HG03571 (cell line): ENCODE results near the gene KCNAB1.
A peak's percentile ranks its signal among the peaks of the same experiment; 100 is the strongest.

ENCODE experiments used
- ATAC-seq: cut with Tn5 transposase; IDR thresholded peaks from one replicate; pipeline ENCODE4 v1.9.1; 2021; ENCODE audit not compliant: unreplicated experiment

The KCNAB1 gene

DNA sequence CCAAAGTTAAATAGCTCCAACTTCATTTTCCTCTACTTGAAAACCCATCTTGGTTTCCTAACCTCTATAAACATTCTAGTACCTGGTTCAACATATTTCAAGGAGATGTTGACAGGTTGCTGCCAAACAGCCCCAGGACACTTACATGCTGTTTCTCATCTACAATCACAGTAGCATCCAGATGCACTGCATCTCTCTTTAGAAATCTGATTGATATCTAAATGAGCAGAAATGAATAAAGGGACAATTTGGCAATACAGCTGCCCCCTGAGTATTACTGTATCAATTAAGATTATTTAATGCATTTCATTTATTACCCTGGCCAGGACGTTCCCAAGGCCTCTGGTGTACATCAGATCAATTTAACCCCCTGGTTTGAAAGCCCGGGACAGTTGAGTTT, 360.6 kb downstream of the KCNAB1 start:
- no peak for ATAC-seq

DNA sequence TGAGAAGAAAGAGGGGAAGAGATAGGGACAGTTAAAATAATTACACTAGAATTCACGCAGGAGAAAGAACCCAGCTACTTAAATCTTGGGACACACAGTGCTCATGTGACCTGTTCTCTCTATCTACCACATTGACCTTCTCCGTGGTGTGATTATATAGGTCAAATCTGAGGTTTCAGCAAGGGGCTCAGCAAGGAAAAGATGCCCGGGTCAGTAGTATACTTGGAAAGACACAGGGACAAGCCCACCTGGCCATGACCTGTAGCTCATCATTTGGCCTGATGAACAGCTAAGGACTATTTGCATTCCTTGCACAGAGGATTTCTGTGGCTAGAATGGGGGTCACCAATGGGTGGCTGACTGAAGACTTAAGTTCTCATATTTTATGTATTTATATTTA, 362.6 kb downstream of the KCNAB1 start:
- no peak for ATAC-seq

DNA sequence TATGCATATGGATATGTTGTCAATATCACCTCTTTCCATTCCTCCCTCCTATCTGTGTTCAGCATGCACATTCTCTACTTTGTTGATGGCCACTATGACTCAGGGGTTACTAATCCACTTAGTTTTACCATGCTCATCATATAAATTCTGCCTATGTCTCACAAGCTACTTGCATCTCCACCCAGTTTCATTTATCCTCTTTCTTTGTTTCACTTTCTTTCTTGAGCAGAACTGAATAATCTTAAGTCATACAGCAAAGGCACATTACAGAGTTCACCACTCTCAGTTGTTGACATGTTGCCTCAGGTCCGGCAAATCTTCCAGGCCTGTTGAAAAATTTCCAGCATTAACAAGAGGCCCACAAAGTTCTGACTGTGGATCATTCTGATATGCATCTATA, 363.0 kb downstream of the KCNAB1 start:
- peak; percentile 86 for ATAC-seq

GRCh38 chr3:156483961-156484787, 363.8 kb downstream of the KCNAB1 start:
- ATAC-seq: peak; percentile 90

DNA sequence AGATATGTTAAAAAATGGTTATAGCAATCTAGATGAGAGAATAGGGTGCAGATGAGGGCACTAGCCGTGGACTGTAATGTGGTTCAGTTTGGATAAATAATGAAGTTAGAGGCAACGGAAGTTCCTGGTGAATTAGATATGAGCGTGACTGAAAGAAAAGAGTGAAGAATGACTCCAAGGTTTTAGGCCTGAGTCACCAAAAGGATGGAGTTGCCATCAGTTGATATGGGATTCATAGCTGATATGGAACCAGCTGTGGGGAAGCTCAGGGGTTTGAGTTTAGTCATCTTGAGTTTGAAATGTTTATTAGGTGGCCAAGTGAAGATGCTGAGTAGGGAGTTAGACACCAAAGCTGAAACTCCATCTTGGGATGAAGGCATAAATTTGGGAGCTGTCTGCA, 368.4 kb downstream of the KCNAB1 start:
- ATAC-seq: no peak

- no peak for ATAC-seq
These were observed 369.1 kb downstream of the KCNAB1 start for GRCh38 chr3:156489462-156489911.

DNA sequence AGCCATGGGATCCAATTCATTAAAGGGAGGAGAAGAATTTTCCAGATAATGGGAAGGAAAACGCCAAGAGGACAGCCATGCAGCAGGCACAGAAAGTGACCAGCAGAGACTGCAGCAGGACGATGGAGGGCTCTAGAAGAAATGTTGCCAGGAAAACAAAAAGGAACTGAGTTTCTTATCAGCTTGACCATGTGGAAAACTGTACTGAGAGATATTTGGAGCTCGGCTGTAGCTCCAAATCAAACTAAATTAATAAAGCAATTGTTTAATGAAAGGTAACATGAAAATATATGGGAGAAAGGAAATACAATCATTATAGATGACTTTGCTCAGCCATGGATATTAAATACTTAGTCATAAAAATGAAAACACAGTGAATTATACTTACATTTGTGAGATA, 370.8 kb downstream of the KCNAB1 start:
- no peak for ATAC-seq

DNA sequence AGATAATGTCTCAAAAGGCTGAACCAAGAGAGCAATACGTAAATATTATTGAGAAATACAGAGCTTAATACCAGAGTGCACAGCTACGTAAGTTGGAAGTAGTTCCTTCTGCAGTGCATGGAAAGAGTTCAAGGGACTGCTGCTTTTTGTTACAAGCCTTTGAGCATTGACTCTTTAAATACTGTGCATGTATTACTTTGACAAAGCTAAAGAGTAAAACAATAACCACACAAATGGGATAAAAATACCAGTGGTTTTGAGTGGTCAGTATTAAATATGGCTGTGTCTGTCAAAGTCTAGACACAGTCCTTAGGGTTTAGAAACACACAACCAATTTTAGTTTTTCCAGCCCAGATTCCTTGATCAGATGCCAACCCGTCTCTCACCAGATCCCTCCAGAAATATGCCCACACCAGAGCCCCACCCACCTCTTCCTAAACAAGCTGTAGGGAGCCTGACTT, 372.5 kb downstream of the KCNAB1 start:
- no peak for ATAC-seq

DNA sequence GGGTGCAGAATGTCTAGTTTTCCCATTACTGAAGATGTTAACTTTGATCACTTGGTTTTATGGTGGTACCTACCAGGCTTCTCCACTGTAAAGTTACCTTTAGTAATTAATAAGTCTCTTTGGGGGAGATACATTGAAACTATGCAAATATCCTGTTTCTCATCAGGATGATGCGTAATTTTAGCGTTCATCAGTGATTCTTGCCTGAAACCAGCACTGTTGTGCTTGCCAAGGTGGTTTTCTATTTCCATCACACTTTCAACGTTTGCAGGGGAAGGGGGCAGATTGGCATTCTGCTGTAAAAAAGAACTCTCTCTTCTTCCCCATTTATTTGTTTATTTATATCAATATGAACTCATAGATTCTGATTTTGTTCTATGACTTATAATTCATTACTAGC, 373.5 kb downstream of the KCNAB1 start:
- no peak for ATAC-seq

GRCh38 chr3:156495816-156496215, 375.4 kb downstream of the KCNAB1 start:
- no peak for ATAC-seq

DNA sequence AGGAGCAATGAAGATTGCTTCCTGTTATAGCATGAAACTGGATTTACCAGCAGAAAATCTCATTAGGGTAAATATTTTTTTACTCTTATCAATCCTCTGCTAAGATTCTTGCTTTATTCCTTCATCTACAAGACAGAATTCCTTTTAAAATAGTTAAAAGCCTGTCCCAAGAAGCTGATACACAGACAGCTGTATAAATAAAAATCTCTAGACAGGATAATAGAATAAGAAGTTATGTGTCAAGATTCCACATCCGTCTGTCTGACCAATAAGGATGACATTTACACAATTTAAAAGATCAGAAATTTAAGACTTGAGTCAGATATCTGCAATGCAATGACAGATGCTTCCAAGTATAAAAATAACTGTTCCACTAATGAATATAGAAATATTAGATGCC, 376.9 kb downstream of the KCNAB1 start:
- ATAC-seq: no peak

GRCh38 chr3:156498307-156498706, 377.9 kb downstream of the KCNAB1 start:
- no peak for ATAC-seq

- ATAC-seq: no peak
These were observed 386.9 kb downstream of the KCNAB1 start for GRCh38 chr3:156507285-156507684.

- peak; percentile 55 for ATAC-seq
These were observed 389.1 kb downstream of the KCNAB1 start for GRCh38 chr3:156509189-156510174.

DNA sequence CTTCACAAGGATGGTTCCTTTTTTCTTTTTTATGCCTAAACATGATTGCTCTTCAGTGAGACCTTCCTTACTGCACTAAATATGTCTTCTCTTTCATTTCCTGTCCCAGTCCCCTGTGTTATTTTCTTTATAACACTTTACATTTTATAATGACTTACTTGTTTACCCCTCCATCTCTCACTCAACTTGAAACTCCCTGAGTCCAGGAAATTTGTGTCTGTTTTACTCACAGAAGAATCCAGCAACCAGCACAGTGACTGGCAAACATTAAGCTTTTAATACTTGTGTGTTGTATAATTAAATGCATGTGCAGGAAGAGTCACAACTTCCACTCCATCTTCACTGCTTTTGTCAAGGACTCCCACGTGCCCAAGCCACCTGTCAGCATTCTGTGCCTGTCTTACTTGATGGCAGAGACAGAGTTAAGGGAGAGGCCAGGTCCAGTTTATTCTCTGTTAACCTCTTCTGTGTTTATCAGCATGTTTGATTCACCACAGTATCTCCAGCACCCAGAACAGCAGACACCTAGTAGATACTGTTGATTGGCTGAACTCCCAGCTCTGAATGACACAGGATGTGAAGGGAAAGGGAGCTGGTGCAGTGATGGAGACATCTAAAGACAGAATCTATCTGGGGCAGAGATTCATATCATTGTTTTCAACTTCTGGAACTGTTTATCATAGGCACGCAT, 391.8 kb downstream of the KCNAB1 start:
- ATAC-seq: no peak

GRCh38 chr3:156513619-156514018, 393.2 kb downstream of the KCNAB1 start:
- ATAC-seq: no peak

DNA sequence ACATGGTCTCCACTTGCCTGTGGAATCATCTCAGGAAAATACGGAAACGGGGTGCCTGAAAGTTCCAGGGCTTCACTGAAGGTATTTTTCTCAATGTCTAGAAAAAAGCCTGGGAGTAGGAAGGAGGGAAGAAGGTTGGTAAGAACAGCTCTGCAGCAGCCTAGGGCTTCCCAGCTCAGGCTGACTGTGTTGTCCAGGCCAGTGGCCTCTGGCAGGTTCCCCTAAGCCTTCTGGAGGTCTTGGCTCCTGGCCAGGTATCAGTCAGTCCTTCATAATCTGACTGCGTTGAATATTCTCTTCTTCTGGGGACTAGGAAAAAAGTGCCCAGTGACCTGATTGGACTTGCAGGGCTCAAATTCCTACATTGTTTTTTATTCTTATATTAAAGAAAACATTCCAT, 395.9 kb downstream of the KCNAB1 start:
- ATAC-seq: no peak

DNA sequence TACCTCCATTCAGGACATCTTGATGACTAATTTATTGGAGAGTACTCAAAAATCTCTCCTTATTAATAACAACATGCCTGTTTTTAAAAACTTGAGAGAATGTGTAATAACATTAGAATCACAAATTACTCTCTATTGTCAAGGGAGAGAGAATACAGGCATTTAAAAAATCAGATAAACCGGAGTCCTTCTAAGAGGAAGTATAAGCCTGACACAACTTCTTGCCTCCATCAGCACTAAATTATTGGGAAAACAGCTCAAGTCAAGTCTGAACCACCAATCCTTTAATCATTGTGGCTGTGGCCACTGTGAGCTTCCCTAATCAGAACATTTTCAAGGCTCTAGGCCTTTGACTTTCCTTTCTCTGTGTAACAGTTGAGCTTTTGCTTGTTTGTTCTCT, 396.6 kb downstream of the KCNAB1 start:
- no peak for ATAC-seq

GRCh38 chr3:156518726-156519125, 398.3 kb downstream of the KCNAB1 start:
- no peak for ATAC-seq

GRCh38 chr3:156519758-156520162, 399.4 kb downstream of the KCNAB1 start:
- ATAC-seq: peak; percentile 77

- ATAC-seq: no peak
These were observed 402.3 kb downstream of the KCNAB1 start for GRCh38 chr3:156522673-156523072.
